ENCODE results near the gene RIGI. TPM values are rescaled to one million over a fixed set of nuclear protein-coding genes. Genes with fewer than 3 reads are reported as not detected.

RIGI gene
- total and polyA plus RNA-seq, 9 of the 15 experiments (the other 6 are each of a cell fraction or from before 2014, with no cell fraction given), result 0.27 to 1.1 (median 0.54) TPM

DNA sequence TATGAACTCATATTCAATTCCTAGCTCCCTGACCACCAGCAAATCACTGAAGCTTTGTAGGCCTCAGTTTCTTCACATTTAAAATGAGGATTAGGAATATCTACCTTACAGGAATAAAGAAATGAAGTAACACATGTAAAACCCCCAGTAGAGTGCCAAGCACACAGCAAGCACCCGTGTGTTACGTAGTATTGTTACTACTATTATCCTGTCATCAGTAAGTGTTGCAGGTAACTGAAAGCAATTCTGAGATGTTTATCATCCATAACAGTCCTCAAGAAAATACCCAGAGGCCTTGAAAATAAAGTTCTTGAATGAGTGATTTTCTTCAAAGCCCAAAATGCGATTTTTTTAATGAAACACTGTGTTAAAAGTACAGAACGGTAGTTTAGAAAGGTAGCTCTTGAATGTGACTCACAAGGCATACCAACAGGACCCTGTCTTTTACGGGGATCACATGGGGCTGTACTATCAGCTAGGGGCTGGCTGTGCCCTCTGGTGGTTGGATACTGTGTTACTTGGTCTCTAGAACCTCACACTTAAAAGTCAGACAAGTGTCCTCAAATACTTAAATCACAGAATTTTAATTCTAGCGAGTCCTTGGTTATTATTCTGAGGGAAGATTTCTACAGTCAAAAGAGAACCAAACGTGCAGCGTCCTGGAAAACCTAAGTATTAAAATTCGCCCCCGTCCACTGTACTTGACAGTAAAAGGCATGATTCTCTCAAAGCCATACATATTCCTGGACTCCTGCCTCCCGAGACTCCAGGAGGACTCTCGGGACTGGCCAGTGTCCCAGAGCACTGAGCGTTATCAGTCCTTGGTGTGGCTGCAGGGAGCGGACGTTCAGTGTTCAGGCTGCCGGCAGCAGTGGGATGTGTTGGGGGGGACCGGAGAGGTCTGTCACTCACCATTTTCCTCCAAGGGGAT, 46.2 kb upstream of the RIGI start (continued):
- TF ChIP-seq, protein P1, sequence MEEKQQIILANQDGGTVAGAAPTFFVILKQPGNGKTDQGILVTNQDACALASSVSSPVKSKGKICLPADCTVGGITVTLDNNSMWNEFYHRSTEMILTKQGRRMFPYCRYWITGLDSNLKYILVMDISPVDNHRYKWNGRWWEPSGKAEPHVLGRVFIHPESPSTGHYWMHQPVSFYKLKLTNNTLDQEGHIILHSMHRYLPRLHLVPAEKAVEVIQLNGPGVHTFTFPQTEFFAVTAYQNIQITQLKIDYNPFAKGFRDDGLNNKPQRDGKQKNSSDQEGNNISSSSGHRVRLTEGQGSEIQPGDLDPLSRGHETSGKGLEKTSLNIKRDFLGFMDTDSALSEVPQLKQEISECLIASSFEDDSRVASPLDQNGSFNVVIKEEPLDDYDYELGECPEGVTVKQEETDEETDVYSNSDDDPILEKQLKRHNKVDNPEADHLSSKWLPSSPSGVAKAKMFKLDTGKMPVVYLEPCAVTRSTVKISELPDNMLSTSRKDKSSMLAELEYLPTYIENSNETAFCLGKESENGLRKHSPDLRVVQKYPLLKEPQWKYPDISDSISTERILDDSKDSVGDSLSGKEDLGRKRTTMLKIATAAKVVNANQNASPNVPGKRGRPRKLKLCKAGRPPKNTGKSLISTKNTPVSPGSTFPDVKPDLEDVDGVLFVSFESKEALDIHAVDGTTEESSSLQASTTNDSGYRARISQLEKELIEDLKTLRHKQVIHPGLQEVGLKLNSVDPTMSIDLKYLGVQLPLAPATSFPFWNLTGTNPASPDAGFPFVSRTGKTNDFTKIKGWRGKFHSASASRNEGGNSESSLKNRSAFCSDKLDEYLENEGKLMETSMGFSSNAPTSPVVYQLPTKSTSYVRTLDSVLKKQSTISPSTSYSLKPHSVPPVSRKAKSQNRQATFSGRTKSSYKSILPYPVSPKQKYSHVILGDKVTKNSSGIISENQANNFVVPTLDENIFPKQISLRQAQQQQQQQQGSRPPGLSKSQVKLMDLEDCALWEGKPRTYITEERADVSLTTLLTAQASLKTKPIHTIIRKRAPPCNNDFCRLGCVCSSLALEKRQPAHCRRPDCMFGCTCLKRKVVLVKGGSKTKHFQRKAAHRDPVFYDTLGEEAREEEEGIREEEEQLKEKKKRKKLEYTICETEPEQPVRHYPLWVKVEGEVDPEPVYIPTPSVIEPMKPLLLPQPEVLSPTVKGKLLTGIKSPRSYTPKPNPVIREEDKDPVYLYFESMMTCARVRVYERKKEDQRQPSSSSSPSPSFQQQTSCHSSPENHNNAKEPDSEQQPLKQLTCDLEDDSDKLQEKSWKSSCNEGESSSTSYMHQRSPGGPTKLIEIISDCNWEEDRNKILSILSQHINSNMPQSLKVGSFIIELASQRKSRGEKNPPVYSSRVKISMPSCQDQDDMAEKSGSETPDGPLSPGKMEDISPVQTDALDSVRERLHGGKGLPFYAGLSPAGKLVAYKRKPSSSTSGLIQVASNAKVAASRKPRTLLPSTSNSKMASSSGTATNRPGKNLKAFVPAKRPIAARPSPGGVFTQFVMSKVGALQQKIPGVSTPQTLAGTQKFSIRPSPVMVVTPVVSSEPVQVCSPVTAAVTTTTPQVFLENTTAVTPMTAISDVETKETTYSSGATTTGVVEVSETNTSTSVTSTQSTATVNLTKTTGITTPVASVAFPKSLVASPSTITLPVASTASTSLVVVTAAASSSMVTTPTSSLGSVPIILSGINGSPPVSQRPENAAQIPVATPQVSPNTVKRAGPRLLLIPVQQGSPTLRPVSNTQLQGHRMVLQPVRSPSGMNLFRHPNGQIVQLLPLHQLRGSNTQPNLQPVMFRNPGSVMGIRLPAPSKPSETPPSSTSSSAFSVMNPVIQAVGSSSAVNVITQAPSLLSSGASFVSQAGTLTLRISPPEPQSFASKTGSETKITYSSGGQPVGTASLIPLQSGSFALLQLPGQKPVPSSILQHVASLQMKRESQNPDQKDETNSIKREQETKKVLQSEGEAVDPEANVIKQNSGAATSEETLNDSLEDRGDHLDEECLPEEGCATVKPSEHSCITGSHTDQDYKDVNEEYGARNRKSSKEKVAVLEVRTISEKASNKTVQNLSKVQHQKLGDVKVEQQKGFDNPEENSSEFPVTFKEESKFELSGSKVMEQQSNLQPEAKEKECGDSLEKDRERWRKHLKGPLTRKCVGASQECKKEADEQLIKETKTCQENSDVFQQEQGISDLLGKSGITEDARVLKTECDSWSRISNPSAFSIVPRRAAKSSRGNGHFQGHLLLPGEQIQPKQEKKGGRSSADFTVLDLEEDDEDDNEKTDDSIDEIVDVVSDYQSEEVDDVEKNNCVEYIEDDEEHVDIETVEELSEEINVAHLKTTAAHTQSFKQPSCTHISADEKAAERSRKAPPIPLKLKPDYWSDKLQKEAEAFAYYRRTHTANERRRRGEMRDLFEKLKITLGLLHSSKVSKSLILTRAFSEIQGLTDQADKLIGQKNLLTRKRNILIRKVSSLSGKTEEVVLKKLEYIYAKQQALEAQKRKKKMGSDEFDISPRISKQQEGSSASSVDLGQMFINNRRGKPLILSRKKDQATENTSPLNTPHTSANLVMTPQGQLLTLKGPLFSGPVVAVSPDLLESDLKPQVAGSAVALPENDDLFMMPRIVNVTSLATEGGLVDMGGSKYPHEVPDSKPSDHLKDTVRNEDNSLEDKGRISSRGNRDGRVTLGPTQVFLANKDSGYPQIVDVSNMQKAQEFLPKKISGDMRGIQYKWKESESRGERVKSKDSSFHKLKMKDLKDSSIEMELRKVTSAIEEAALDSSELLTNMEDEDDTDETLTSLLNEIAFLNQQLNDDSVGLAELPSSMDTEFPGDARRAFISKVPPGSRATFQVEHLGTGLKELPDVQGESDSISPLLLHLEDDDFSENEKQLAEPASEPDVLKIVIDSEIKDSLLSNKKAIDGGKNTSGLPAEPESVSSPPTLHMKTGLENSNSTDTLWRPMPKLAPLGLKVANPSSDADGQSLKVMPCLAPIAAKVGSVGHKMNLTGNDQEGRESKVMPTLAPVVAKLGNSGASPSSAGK (IDR thresholded peaks at IDR 0.05), result no peak
- no peak for TF ChIP-seq BACH1 (tag; IDR thresholded peaks at IDR 0.05)
- TF ChIP-seq, protein P2, sequence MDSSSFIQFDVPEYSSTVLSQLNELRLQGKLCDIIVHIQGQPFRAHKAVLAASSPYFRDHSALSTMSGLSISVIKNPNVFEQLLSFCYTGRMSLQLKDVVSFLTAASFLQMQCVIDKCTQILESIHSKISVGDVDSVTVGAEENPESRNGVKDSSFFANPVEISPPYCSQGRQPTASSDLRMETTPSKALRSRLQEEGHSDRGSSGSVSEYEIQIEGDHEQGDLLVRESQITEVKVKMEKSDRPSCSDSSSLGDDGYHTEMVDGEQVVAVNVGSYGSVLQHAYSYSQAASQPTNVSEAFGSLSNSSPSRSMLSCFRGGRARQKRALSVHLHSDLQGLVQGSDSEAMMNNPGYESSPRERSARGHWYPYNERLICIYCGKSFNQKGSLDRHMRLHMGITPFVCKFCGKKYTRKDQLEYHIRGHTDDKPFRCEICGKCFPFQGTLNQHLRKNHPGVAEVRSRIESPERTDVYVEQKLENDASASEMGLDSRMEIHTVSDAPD (CRISPR knock-in tag; IDR thresholded peaks at IDR 0.05), result no peak
- no peak for TF ChIP-seq KHSRP (IDR thresholded peaks at IDR 0.05)
- TF ChIP-seq CCNT2 (IDR thresholded peaks at IDR 0.05; ENCODE audit: borderline replicate concordance, extremely low read depth, insufficient read length, low read depth, low read length), result no peak
- TF ChIP-seq, protein P3, sequence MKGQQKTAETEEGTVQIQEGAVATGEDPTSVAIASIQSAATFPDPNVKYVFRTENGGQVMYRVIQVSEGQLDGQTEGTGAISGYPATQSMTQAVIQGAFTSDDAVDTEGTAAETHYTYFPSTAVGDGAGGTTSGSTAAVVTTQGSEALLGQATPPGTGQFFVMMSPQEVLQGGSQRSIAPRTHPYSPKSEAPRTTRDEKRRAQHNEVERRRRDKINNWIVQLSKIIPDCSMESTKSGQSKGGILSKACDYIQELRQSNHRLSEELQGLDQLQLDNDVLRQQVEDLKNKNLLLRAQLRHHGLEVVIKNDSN (CRISPR knock-in tag; IDR thresholded peaks at IDR 0.05), result peak; percentile 80
- TF ChIP-seq NCOA2 (IDR thresholded peaks at IDR 0.05; ENCODE audit: partially characterized antibody in 2 of 2), result no peak
- TF ChIP-seq HNRNPH1 (optimal IDR thresholded peaks at IDR 0.05; ENCODE audit: low read depth, low read length), result no peak
- TF ChIP-seq ELF4 (CRISPR knock-in tag; IDR thresholded peaks at IDR 0.05), result no peak
- TF ChIP-seq, protein P4, sequence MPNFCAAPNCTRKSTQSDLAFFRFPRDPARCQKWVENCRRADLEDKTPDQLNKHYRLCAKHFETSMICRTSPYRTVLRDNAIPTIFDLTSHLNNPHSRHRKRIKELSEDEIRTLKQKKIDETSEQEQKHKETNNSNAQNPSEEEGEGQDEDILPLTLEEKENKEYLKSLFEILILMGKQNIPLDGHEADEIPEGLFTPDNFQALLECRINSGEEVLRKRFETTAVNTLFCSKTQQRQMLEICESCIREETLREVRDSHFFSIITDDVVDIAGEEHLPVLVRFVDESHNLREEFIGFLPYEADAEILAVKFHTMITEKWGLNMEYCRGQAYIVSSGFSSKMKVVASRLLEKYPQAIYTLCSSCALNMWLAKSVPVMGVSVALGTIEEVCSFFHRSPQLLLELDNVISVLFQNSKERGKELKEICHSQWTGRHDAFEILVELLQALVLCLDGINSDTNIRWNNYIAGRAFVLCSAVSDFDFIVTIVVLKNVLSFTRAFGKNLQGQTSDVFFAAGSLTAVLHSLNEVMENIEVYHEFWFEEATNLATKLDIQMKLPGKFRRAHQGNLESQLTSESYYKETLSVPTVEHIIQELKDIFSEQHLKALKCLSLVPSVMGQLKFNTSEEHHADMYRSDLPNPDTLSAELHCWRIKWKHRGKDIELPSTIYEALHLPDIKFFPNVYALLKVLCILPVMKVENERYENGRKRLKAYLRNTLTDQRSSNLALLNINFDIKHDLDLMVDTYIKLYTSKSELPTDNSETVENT (CRISPR knock-in tag; IDR thresholded peaks at IDR 0.05), result no peak
